Measurements from ENCODE around the gene RIT1.

DNA sequence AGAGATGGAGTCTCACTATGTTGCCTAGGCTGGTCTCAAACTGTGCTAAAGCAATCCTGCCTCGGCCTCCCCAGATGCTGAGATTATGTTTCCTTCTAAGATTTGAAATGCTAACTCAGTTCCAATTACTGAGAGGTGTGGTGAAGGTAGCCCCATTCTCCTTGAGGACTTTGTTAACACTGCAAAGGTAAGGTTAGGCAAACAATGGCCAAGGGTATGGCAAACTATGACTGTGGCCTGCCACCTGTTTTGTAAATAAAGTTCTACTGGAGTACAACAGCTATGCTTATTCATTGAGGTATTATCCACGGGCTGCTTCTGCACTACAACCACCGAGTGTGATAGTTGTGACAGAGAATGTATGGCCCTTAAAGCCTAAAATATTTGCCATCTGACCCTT lies 9.6 kb upstream of the RIT1 start:
- TF ChIP-seq POLR2A (IDR thresholded peaks at IDR 0.05): no peak
- TF ChIP-seq, protein P1, sequence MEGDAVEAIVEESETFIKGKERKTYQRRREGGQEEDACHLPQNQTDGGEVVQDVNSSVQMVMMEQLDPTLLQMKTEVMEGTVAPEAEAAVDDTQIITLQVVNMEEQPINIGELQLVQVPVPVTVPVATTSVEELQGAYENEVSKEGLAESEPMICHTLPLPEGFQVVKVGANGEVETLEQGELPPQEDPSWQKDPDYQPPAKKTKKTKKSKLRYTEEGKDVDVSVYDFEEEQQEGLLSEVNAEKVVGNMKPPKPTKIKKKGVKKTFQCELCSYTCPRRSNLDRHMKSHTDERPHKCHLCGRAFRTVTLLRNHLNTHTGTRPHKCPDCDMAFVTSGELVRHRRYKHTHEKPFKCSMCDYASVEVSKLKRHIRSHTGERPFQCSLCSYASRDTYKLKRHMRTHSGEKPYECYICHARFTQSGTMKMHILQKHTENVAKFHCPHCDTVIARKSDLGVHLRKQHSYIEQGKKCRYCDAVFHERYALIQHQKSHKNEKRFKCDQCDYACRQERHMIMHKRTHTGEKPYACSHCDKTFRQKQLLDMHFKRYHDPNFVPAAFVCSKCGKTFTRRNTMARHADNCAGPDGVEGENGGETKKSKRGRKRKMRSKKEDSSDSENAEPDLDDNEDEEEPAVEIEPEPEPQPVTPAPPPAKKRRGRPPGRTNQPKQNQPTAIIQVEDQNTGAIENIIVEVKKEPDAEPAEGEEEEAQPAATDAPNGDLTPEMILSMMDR (IDR thresholded peaks at IDR 0.05): no peak
